Activated naive CD8-positive, alpha-beta T cell treated with anti-CD3 and anti-CD28 coated beads, Interleukin-2, amount 10 ng/mL, durations not matched to agents 7 days and 5 days (primary cell): ENCODE measurements around the gene YTHDF2. TPM values are rescaled to one million over a fixed set of nuclear protein-coding genes. Genes with fewer than 3 reads are reported as not detected.
"Not testable (repeated sequence)": the region's sequence is repeated elsewhere in the genome, so short reads cannot be mapped to it uniquely, and the experiment has no call there.

Experiments
- ATAC-seq: fragments of 150-1000 bp; cut with Tn5 transposase; one replicate; pipeline ENCODE4 v1.10.0; 2021; ENCODE audit warnings: low read depth, moderate library complexity
- POLR2A ChIA-PET: fragments of 350-600 bp; sonication (Branson Sonifier 250); formaldehyde crosslinking; loops from one replicate; lab custom pipeline; 2021; ENCODE audit warnings: antibody characterized with exemption; lab: Charles Lee
- DNase-seq: peaks from one replicate; pipeline ENCODE4 v3.0.0; 2021
- H3K27ac Mint-ChIP-seq: one replicate; pipeline ENCODE4 v1.8.0; 2022; ENCODE audit warnings: mild to moderate bottlenecking, mixed read lengths
- H3K27me3 Mint-ChIP-seq: one replicate; pipeline ENCODE4 v1.8.0; 2022; ENCODE audit warnings: mild to moderate bottlenecking, moderate library complexity, mixed read lengths
- H3K36me3 Mint-ChIP-seq: one replicate; pipeline ENCODE4 v1.8.0; 2021; ENCODE audit warnings: mild to moderate bottlenecking, mixed read lengths
- H3K4me1 Mint-ChIP-seq: one replicate; pipeline ENCODE4 v1.8.0; 2021; ENCODE audit warnings: mixed read lengths
- H3K4me3 Mint-ChIP-seq: one replicate; pipeline ENCODE4 v1.8.0; 2022; ENCODE audit warnings: mild to moderate bottlenecking, moderate library complexity, mixed read lengths
- H3K9me3 Mint-ChIP-seq: one replicate; pipeline ENCODE4 v1.8.0; 2021; ENCODE audit warnings: mixed read lengths
- total RNA-seq, 2 experiments: library from RNA; stranded (reverse); gene quantifications; one replicate each; pipeline ENCODE4 v1.2.3, GENCODE V29; 2021

Gene YTHDF2
- total RNA-seq, 2 experiments from 2014 or later, result 62.5 to 70.2 TPM

DNA sequence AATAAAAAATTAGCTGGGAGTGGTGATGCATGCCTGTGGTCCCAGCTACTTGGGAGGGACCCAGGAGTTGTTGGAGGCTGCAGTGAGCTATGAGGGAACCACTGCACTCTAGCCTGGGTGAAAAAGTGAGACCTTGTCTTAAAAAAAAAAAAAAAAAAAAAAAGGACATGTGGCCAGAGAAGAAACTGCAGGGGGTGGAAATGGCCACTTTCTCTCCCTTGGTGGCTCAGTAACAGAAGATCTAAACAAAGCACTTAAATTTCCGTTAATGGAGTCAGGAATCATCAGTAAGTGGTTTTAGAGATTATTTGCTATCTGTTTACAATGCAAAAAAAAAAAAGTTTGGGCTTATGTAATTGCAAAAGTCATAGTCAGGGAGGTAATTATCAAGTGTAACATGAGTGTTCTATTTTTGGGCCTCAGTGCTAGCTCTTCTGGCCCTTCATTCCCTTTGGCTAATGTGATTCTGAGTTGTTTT is 55.9 kb downstream of the YTHDF2 start:
- Mint-ChIP-seq H3K4me1 (no peaks in the 10 kb centered on the region), H3K27me3 (peaks cover 8% of the 10 kb centered on the region), H3K36me3 (no peaks in the 10 kb centered on the region), H3K27ac (no peak overlapping the region), H3K9me3 (no peaks in the 10 kb centered on the region), H3K4me3 (no peak overlapping the region)
- POLR2A ChIA-PET, result no interaction called here
- ATAC-seq (no peak), DNase-seq (no peak)

- H3K36me3 Mint-ChIP-seq, H3K4me1 Mint-ChIP-seq, POLR2A ChIA-PET, H3K27ac Mint-ChIP-seq, H3K4me3 Mint-ChIP-seq, ATAC-seq, H3K9me3 Mint-ChIP-seq, DNase-seq: not testable (repeated sequence)
- H3K27me3 Mint-ChIP-seq, result peaks cover 20% of the 10 kb centered on the region
Measured at GRCh38 chr1:28794582-28794981, 57.8 kb downstream of the YTHDF2 start.

GRCh38 chr1:28796352-28797211 is 59.8 kb downstream of the YTHDF2 start:
- ATAC-seq (no peak), DNase-seq (no peak)
- Mint-ChIP-seq H3K9me3 (no peaks in the 10 kb centered on the region), H3K36me3 (no peaks in the 10 kb centered on the region), H3K27me3 (peaks cover 19% of the 10 kb centered on the region), H3K4me3 (no peak overlapping the region), H3K4me1 (peaks cover 3% of the 10 kb centered on the region), H3K27ac (no peak overlapping the region)
- POLR2A ChIA-PET, result interaction anchor here (0.6 kb wide), 1 partner anchor 95 kb away, joined by 5 read pairs; no protein-coding TSS in a partner anchor

DNA sequence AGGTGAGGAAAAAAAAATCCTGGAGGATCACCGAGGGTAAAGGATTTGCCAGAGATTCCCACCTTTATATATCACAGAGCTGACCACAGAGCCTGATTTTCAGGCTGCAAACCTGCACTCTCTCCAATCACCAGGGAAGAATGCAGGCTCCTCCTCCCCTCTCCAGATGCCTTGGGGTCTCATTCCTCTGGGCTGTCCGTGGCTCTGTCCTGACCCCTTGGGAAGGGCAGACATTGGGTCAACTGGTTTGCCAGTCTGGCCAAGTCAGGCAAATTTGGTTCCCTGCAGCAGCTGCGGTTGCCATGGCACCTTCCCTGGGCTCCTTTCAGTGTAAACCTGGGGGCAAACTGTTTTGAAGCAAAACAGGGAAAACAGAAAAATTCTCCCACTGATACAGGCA is 63.6 kb downstream of the YTHDF2 start:
- peaks cover 19% of the 10 kb centered on the region for H3K27me3 Mint-ChIP-seq
- ATAC-seq, result no peak
- no peak overlapping the region for H3K27ac Mint-ChIP-seq
- H3K4me1 Mint-ChIP-seq, result peaks cover 3% of the 10 kb centered on the region
- DNase-seq, result no peak
- H3K36me3 Mint-ChIP-seq, result no peaks in the 10 kb centered on the region
- no peaks in the 10 kb centered on the region for H3K9me3 Mint-ChIP-seq
- H3K4me3 Mint-ChIP-seq, result no peak overlapping the region
- POLR2A ChIA-PET, result no interaction called here

DNA sequence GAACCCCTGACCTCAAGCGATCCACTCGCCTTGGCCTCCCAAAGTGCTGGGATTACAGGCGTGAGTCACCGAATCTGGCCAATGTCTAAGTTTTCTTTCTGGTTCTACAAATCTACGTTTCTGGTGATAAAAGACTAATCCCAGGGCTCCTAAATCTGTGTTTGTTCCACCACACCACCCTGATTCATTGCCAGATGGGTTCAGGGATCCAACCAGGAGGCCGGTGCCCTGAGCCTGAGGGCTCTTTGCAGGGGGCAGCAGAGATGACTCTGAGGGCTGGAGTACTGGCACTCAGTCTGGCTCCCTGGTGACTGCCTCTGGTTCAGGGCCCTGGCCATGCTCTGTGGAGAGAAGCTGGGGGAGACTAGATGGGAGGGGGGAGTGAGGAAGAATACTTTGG is 64.7 kb downstream of the YTHDF2 start:
- Mint-ChIP-seq H3K4me3 (no peak overlapping the region), H3K27ac (no peak overlapping the region), H3K36me3 (no peaks in the 10 kb centered on the region), H3K27me3 (peaks cover 17% of the 10 kb centered on the region), H3K4me1 (peaks cover 3% of the 10 kb centered on the region), H3K9me3 (no peaks in the 10 kb centered on the region)
- no peak for DNase-seq
- ATAC-seq, result no peak
- POLR2A ChIA-PET, result no interaction called here

- no peak overlapping the region for H3K4me3 Mint-ChIP-seq
- no peaks in the 10 kb centered on the region for H3K9me3 Mint-ChIP-seq
- POLR2A ChIA-PET, result no interaction called here
- no peaks in the 10 kb centered on the region for H3K36me3 Mint-ChIP-seq
- ATAC-seq, result no peak
- DNase-seq, result no peak
- peaks cover 3% of the 10 kb centered on the region for H3K4me1 Mint-ChIP-seq
- no peak overlapping the region for H3K27ac Mint-ChIP-seq
- H3K27me3 Mint-ChIP-seq, result peaks cover 17% of the 10 kb centered on the region
Measured at GRCh38 chr1:28803051-28803450, 66.3 kb downstream of the YTHDF2 start.

- no peaks in the 10 kb centered on the region for H3K9me3 Mint-ChIP-seq
- no peak overlapping the region for H3K4me3 Mint-ChIP-seq
- POLR2A ChIA-PET, result no interaction called here
- H3K27ac Mint-ChIP-seq, result no peak overlapping the region
- H3K36me3 Mint-ChIP-seq, result no peaks in the 10 kb centered on the region
- DNase-seq (no peak), ATAC-seq (no peak)
- peaks cover 2% of the 10 kb centered on the region for H3K4me1 Mint-ChIP-seq
- peaks cover 13% of the 10 kb centered on the region for H3K27me3 Mint-ChIP-seq
Measured at GRCh38 chr1:28803662-28804061, 66.9 kb downstream of the YTHDF2 start.

- peaks cover 13% of the 10 kb centered on the region for H3K27me3 Mint-ChIP-seq
- POLR2A ChIA-PET, result no interaction called here
- H3K4me1 Mint-ChIP-seq, result no peaks in the 10 kb centered on the region
- H3K4me3 Mint-ChIP-seq, result no peak overlapping the region
- no peak overlapping the region for H3K27ac Mint-ChIP-seq
- H3K9me3 Mint-ChIP-seq, result no peaks in the 10 kb centered on the region
- H3K36me3 Mint-ChIP-seq, result no peaks in the 10 kb centered on the region
- no peak for DNase-seq
- ATAC-seq, result no peak
Measured at GRCh38 chr1:28804071-28804470, 67.3 kb downstream of the YTHDF2 start.

- Mint-ChIP-seq H3K4me1 (peaks cover 2% of the 10 kb centered on the region), H3K36me3 (no peaks in the 10 kb centered on the region), H3K27me3 (peaks cover 37% of the 10 kb centered on the region), H3K27ac (no peak overlapping the region), H3K4me3 (no peak overlapping the region), H3K9me3 (no peaks in the 10 kb centered on the region)
- no peak for DNase-seq
- POLR2A ChIA-PET, result interaction anchor here (0.6 kb wide), 1 partner anchor 221 kb away, joined by 3 read pairs; no protein-coding TSS in a partner anchor
- ATAC-seq, result no peak
Measured at GRCh38 chr1:28807046-28807445, 70.3 kb downstream of the YTHDF2 start.

DNA sequence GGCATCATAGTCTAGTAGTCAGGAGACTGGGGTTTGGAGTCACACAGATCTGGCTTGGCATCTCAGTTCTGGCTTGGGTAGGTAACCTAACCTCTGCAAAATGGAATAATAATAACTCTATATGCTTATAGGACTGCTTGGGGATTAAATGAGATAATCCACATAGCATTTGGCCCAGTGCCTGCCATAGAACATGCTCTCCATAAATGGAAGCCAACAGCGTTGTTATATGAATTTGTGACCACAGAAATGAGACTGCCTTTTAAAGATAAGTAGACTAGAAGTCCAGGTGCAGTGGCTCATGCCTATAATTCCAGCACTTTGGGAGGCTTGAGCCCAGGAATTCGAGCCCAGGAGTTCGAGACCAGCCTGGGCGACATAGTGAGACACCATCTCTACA is 71.2 kb downstream of the YTHDF2 start:
- DNase-seq (no peak), ATAC-seq (no peak)
- POLR2A ChIA-PET, result no interaction called here
- no peak overlapping the region for H3K27ac Mint-ChIP-seq
- peaks cover 2% of the 10 kb centered on the region for H3K4me1 Mint-ChIP-seq
- H3K36me3 Mint-ChIP-seq, result no peaks in the 10 kb centered on the region
- no peaks in the 10 kb centered on the region for H3K9me3 Mint-ChIP-seq
- peaks cover 43% of the 10 kb centered on the region for H3K27me3 Mint-ChIP-seq
- H3K4me3 Mint-ChIP-seq, result no peak overlapping the region

- Mint-ChIP-seq H3K4me1 (peaks cover 4% of the 10 kb centered on the region), H3K27ac (no peak overlapping the region), H3K27me3 (peaks cover 68% of the 10 kb centered on the region), H3K36me3 (no peaks in the 10 kb centered on the region), H3K4me3 (no peak overlapping the region), H3K9me3 (no peaks in the 10 kb centered on the region)
- ATAC-seq (no peak), DNase-seq (no peak)
- POLR2A ChIA-PET, result no interaction called here
Measured at GRCh38 chr1:28811369-28811765, 74.6 kb downstream of the YTHDF2 start.

GRCh38 chr1:28811766-28812668 is 75.3 kb downstream of the YTHDF2 start, which contains the start of gene OPRD1:
Gene OPRD1 (plus strand): TSS chr1:28812170. CDS start chr1:28812384, 214 bp downstream.
- peaks cover 4% of the 10 kb centered on the region for H3K4me1 Mint-ChIP-seq
- peak; percentile 22 for ATAC-seq
- H3K27me3 Mint-ChIP-seq, result peaks cover 68% of the 10 kb centered on the region
- H3K9me3 Mint-ChIP-seq, result no peaks in the 10 kb centered on the region
- H3K36me3 Mint-ChIP-seq, result no peaks in the 10 kb centered on the region
- no peak within 1 kb of the TSS for H3K4me3 Mint-ChIP-seq
- POLR2A ChIA-PET, result no interaction called here
- H3K27ac Mint-ChIP-seq, result no peak within 1 kb of the TSS
- DNase-seq, result peak; percentile 35

DNA sequence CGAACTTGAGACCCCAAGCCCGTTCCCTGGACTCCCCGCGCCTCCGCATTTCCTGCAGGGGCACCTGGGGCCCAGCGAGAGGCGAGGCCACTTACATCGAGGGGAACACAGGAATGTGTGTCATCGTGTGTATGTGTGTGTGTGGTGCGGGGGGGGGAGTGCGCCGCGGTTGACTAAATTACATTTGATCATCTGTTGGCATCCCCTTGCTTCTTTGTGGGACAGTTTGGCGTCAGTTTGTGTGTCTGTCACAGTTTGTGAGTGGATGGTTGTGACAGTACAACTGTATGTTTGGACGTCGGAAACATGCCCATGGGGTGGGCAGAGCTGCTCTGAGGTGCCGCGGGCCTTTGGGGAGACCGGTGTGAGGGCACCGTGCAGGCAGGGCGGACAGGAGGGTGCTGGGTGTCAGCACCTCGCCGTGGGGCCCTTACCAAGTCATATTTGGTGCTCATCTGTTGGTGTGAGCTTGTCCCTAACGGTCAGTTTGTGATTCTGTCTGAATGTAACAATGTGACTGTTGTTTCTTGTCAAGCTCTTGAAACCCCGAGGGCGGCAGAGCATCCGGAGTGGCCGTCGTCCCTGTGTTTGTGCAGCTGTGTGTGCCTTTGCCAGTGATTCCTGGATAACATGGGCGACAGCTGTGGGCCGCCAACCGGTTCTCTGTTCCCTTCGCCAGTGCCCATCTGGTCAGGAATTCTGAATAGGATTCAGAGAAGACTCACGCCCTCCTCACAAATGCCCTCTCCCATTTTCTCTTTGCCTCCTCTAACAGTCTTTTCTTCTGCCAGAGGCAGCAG is 76.1 kb downstream of the YTHDF2 start:
- H3K27me3 Mint-ChIP-seq, result peaks cover 68% of the 10 kb centered on the region
- no peak for DNase-seq
- no peak for ATAC-seq
- no peak overlapping the region for H3K4me3 Mint-ChIP-seq
- H3K4me1 Mint-ChIP-seq, result peaks cover 4% of the 10 kb centered on the region
- H3K9me3 Mint-ChIP-seq, result no peaks in the 10 kb centered on the region
- POLR2A ChIA-PET, result no interaction called here
- no peaks in the 10 kb centered on the region for H3K36me3 Mint-ChIP-seq
- H3K27ac Mint-ChIP-seq, result no peak overlapping the region
